GM18520 (cell line): Measurements from ENCODE around the gene TMEM151A.
"Not testable (repeated sequence)": the region's sequence is repeated elsewhere in the genome, so short reads cannot be mapped to it uniquely, and the experiment has no call there.

ENCODE experiments used
- ATAC-seq: cut with Tn5 transposase; IDR thresholded peaks from one replicate; pipeline ENCODE4 v1.9.1; 2021; ENCODE audit not compliant: unreplicated experiment

The TMEM151A gene

GRCh38 chr11:66297610-66298009, 5.9 kb downstream of the TMEM151A start:
- ATAC-seq: no peak

GRCh38 chr11:66299186-66299585, 7.5 kb downstream of the TMEM151A start:
- ATAC-seq: no peak

GRCh38 chr11:66302656-66303055, 11.0 kb downstream of the TMEM151A start:
- no peak for ATAC-seq

GRCh38 chr11:66309475-66309874, 17.8 kb downstream of the TMEM151A start:
- ATAC-seq: no peak

- ATAC-seq: no peak
Measured at GRCh38 chr11:66310324-66310723, 18.6 kb downstream of the TMEM151A start.

- ATAC-seq: not testable (repeated sequence)
Measured at GRCh38 chr11:66310803-66311440, 19.2 kb downstream of the TMEM151A start.

GRCh38 chr11:66311470-66311964, 19.8 kb downstream of the TMEM151A start:
- no peak for ATAC-seq

- ATAC-seq: peak; percentile 57
Measured at GRCh38 chr11:66311965-66312548, 20.4 kb downstream of the TMEM151A start.

GRCh38 chr11:66312549-66313320, 21.0 kb downstream of the TMEM151A start:
- peak; percentile 27 for ATAC-seq

GRCh38 chr11:66313321-66314185, 21.9 kb downstream of the TMEM151A start:
- ATAC-seq: no peak

GRCh38 chr11:66314186-66314501, 22.4 kb downstream of the TMEM151A start:
- ATAC-seq: no peak

GRCh38 chr11:66314561-66315497, 23.1 kb downstream of the TMEM151A start:
- ATAC-seq: no peak

GRCh38 chr11:66315498-66315885, 23.8 kb downstream of the TMEM151A start:
- ATAC-seq: no peak

GRCh38 chr11:66315921-66316811, 24.5 kb downstream of the TMEM151A start:
- no peak for ATAC-seq

GRCh38 chr11:66316849-66317251, 25.2 kb downstream of the TMEM151A start, which contains the start of gene CD248:
CD248 (minus strand) TSS chr11:66317044; CDS start chr11:66317027, 17 bp downstream.
- ATAC-seq: no peak

GRCh38 chr11:66317322-66317722, 25.6 kb downstream of the TMEM151A start:
- ATAC-seq: no peak

GRCh38 chr11:66317723-66318599, 26.3 kb downstream of the TMEM151A start:
- no peak for ATAC-seq

GRCh38 chr11:66318600-66318970, 26.9 kb downstream of the TMEM151A start:
- ATAC-seq: no peak
